ENCODE results near the gene FABP3. TPM values are rescaled to one million over a fixed set of nuclear protein-coding genes. Genes with fewer than 3 reads are reported as not detected.
A peak's percentile ranks its signal among the peaks of the same experiment; 100 is the strongest.

The FABP3 gene
- total RNA-seq, 2 donors from 2014 or later = 3,211 to 3,527 TPM

- peaks cover 0 to 15% of the 10 kb centered on the region in 2 donors for H3K4me1 ChIP-seq
- H3K9me3 ChIP-seq = no peaks in the 10 kb centered on the region
- no peak for DNase-seq (ENCODE audit: low spot score)
- no peak overlapping the region for H3K27ac ChIP-seq
- no peak overlapping the region for H3K4me3 ChIP-seq
- TF ChIP-seq CTCF (IDR thresholded peaks at IDR 0.05) = no peak
- H3K27me3 ChIP-seq = no peaks in the 10 kb centered on the region
- no peaks in the 10 kb centered on the region for H3K36me3 ChIP-seq
These were observed 43.3 kb upstream of the FABP3 start for GRCh38 chr1:31416101-31416736.

GRCh38 chr1:31415658-31416057 lies 42.8 kb upstream of the FABP3 start:
- DNase-seq (ENCODE audit: low spot score) = no peak
- H3K4me3 ChIP-seq = no peak overlapping the region
- no peaks in the 10 kb centered on the region for H3K9me3 ChIP-seq
- H3K4me1 ChIP-seq = peaks cover 0 to 15% of the 10 kb centered on the region in 2 donors
- no peaks in the 10 kb centered on the region for H3K27me3 ChIP-seq
- no peak overlapping the region for H3K27ac ChIP-seq
- H3K36me3 ChIP-seq = no peaks in the 10 kb centered on the region
- TF ChIP-seq CTCF (IDR thresholded peaks at IDR 0.05) = no peak

GRCh38 chr1:31414980-31415370 lies 42.1 kb upstream of the FABP3 start:
- H3K36me3 ChIP-seq = no peaks in the 10 kb centered on the region
- no peak for TF ChIP-seq CTCF (IDR thresholded peaks at IDR 0.05)
- H3K4me3 ChIP-seq = no peak overlapping the region
- no peaks in the 10 kb centered on the region for H3K27me3 ChIP-seq
- H3K4me1 ChIP-seq = peaks cover 0 to 15% of the 10 kb centered on the region in 2 donors
- no peaks in the 10 kb centered on the region for H3K9me3 ChIP-seq
- DNase-seq (ENCODE audit: low spot score) = no peak
- no peak overlapping the region for H3K27ac ChIP-seq

GRCh38 chr1:31413405-31414001 lies 40.6 kb upstream of the FABP3 start:
- peak overlapping the region; percentile 57 to 66 for H3K27ac ChIP-seq
- peak; percentile 69 for DNase-seq (ENCODE audit: low spot score)
- peaks cover 0 to 15% of the 10 kb centered on the region in 2 donors for H3K4me1 ChIP-seq
- no peaks in the 10 kb centered on the region for H3K9me3 ChIP-seq
- H3K27me3 ChIP-seq = no peaks in the 10 kb centered on the region
- peak overlapping the region; percentile 64 to 72 for H3K4me3 ChIP-seq
- H3K36me3 ChIP-seq = no peaks in the 10 kb centered on the region
- TF ChIP-seq CTCF (IDR thresholded peaks at IDR 0.05) = no peak

- Histone ChIP-seq H3K27ac (peak within 1 kb of the TSS; percentile 57 to 66), H3K9me3 (no peaks in the 10 kb centered on the region), H3K27me3 (no peaks in the 10 kb centered on the region), H3K36me3 (no peaks in the 10 kb centered on the region), H3K4me3 (peak within 1 kb of the TSS; percentile 64 to 72), H3K4me1 (peaks cover 0 to 15% of the 10 kb centered on the region in 2 donors)
- TF ChIP-seq CTCF (IDR thresholded peaks at IDR 0.05) = no peak
- no peak for DNase-seq (ENCODE audit: low spot score)
These were observed 40.0 kb upstream of the FABP3 start, which contains the start of gene SERINC2 for GRCh38 chr1:31412732-31413404. TSS of gene SERINC2 (plus strand) at chr1:31413213. CDS start at chr1:31413266, 53 bp downstream.
